CD4-positive, alpha-beta T cell treated with Interleukin-2 at 100 ng/mL for 4 hours (primary cell): ENCODE data around the gene DPF3.
"Not testable (repeated sequence)": the region's sequence is repeated elsewhere in the genome, so short reads cannot be mapped to it uniquely, and the experiment has no call there.

Experiments used
- DNase-seq: peaks from one replicate; pipeline ENCODE4 v3.0.0-alpha.2; 2020; ENCODE audit warnings: low spot score

The DPF3 gene

DNA sequence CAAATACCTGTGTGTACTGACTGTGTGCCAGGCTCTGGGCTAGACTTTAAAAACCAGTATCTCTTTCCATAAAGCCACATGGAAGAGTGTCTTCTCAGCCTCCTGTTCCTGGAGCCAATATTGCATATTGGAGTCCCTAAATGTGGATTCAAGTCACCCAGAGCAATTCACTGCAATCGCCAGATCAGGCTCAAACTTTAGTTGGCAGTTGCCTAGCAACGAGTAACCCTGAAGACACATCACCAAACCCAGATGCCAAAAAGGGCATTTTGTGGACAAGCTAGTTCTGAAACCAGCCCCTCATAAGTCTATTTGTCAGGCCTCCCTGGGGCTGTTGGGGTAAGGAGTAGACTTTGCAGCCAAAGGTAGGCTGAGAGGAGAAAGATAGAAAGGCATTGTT is 13.7 kb downstream of the DPF3 start:
- DNase-seq = no peak

DNA sequence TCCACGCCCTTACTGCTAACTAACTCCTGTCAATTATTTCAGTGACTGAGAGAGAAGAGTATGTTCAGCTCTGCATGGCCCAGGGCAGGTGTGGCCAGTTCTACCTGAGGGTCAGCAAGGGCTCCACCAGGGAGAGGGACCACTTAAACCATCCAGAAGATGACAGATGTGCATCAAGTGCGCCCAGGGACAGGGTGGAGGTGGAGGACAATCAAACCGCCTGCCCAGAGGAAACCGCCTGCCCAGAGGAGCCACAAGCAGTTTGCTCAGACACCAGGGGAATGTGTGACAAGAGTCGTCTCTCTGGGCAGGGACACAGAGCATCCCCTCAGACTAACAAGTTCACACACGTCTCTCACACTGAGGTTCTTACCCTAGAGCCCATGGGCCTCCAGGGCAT is 14.5 kb downstream of the DPF3 start:
- no peak for DNase-seq

DNA sequence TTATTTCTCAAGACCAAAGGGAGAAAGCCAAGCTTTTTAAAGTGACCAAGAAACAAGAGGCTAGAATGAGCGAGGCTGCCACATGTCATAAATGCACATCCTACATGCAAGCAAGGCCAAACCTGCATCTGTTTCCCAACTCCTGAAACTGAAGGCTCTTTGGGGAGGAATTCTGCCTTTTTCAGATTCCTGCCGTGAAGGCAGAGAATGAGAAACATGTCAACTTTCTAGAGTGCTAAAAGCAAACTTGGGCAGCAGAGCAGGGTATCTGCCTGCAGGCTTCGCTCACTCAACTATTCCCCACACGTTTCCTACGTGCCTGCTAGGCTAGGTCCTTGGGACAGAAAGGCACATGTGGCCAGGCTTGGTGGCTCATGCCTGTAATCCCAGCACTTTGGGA is 15.2 kb downstream of the DPF3 start:
- no peak for DNase-seq

DNA sequence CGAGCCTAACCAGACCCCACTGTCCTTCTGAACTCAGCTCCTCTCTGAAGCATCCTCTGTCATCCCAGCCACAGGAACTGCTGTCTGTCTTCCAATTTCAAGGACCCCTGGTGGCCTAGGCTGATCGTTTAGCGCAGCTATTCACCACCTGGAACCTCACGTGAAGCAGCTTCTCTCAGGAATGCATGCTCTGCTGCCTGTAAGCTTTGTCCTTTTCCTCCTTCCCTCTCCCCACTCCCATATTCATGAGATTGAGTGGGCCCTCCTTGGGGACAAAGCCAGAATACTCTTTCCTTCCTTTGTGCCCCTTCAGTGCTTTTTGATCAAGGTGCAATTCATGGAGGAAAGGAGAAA is 17.2 kb downstream of the DPF3 start:
- DNase-seq = no peak

DNA sequence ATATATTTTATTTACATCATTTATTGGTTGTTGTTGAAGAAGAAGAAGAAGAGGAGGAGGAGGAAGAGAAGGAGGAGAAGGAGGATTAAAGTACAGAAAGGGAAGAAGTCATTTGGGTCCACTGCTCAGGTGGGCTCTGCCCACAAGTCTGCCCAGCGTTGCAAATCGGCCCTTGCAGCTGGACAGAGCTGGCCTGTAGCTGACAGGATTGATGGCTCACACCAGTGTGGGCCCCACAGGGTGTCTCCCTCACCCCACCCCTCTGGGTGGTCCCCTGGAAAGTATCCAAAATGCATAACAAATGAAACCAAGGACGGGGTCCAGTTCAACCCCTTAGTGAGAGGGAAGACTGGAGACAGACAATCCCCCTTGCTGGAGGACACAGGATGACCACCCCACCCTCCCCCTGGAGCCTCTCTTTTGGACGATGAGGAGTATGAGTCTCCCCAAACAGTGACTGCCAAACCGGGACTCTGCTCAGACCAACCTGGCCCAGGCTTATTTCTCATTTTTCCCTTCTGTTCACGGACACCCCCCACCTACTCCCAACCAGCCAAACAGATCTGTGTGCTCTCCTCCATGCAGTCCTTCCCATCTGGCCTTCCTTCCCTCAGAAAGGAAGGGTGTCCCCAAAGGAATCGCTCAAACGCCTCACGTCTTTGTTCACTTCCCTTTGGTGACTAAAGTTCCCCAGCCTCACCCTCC is 17.7 kb downstream of the DPF3 start:
- no peak for DNase-seq

DNA sequence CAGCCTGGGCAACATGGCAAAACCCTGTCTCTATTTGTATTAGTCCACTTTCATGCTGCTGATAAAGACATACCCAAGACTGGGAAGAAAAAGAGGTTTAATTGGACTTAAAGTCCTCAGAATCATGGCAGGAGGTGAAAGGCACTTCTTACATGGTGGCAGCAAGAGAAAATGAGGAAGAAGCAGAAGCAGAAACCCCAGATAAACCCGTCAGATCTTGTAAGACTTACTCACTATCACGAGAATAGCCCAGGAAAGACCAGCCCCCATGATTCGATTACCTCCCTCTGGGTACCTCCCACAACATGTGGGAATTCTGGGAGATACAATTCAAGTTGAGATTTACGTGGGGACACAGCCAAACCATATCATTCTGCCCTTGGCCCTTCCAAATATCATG is 23.0 kb downstream of the DPF3 start:
- DNase-seq = not testable (repeated sequence)

DNA sequence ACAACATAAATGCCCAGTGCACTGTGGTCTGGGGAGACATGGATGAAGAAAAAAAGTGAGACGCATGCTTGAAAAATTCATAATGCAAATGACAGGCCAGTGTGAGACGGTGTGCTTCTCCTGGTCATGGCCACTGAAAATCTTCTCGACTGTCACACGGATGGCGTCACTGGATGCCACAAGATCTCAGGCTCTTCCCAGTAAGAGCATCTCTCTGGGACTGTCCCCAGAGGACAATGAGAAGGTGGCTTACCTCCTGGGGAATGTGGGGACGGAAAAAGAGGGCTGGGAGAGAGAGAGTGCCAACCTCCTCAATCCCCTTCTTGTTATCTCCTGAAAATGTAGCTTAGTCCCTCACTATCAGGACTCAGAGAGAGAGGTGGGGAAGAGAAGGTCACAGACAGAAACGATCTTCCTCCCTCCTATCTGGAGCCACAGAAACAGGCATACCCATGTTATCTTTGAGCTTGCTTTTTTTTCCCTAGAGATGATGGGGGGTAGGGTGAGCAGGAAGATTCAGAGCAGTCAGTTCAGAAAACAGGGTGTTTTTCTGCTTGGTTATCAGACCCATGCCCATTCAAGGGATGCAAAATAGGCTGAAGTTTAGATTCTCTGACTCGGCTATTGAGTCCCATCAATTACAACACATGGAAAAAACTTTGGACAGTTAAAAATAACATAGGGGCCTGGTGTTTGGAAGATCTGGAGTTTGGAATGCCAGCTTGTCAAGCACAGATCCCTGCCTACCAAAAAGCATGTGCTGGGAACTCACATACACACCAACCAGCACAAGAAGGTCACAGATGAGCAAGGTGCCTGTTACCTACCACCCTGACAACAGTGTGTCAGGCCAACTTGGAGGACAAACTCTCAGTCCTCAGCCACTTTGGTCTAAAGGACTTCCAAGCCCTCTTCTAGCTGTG is 24.2 kb downstream of the DPF3 start:
- no peak for DNase-seq

DNA sequence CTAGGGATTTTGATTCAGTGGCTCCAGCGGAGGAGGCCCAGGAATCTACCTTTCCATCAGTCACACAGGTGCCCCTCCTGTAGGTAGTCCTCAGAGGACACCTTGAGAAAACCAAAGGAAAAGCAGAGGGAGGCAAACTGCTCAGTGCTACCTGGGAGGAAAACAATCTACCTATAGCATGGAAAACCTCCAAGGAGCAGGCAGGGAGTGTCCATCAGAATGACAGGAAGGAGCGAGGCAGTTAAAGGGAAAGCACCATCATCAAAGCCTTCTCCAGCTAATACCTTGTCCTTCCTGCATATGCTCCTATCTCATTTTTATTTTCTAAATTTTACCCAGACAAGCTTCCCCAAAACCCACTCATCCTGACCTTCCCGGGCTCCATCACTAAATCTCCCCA is 25.4 kb downstream of the DPF3 start:
- no peak for DNase-seq

DNA sequence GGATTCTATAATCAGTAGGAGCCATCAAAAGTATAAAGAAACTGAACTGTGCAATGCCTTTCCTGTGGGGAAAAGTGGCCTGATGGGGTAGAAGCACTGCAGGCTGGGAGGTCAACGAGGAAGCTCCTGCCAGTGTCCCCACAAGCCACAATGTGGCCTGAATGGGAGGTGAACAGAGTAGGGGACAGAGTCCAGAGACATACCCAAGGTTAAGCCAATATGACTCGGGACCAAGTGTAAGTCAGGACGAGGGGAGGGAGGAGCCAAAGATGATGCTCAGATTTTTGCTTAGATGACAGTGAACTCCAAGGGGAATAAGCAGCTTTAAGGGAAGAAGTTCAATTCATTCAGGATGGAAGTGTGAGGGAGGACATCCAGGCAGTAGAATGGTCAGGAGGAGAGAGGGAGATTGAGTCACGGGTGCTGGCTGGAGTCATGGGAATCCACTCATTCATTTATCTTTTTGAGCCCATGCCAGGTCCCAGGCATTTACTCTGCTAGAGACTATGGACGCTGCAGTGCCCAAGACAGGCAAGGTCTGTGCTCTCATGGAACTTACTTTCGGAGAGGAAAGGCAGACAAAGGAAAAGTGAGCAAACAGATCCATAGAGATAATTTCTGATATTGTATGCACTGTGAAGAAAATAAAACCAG is 29.1 kb downstream of the DPF3 start:
- no peak for DNase-seq

DNA sequence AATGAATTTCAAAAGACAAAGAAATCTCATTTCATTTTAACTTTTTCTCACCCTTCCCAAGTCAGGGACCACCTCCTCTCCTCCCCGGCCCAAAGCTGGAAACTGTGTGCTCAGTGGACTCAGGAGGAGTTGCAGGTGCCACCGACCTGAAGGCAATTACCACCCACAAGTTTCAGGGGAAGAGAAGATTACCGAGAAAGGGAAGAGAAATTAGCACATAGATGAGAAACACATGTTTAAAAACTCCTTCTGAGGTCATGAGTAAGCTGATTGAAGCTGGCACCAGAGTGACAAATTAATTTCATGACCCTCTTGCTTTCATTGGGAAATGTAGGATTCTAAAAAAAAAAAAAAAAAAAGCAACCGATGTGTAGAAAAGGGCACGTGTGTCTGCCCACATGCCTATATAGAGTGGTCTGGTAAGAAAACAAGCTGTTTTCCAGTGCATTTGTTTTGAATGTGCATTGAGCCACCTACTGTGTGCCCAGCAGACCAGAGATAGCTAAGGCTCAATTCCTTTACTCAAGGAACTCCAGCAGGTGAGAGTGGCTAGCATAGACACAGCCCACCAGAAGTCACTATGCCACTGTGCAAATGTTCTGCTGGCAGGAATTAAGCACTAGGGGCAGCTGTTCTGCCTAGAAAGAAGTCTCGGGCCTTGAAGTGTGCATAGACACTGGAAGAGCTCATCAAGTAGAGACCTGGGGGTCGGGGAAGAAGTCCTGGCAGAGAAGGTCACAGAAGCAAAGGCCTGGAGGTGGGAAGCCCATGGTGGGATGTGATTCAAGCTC is 30.5 kb downstream of the DPF3 start:
- no peak for DNase-seq

DNA sequence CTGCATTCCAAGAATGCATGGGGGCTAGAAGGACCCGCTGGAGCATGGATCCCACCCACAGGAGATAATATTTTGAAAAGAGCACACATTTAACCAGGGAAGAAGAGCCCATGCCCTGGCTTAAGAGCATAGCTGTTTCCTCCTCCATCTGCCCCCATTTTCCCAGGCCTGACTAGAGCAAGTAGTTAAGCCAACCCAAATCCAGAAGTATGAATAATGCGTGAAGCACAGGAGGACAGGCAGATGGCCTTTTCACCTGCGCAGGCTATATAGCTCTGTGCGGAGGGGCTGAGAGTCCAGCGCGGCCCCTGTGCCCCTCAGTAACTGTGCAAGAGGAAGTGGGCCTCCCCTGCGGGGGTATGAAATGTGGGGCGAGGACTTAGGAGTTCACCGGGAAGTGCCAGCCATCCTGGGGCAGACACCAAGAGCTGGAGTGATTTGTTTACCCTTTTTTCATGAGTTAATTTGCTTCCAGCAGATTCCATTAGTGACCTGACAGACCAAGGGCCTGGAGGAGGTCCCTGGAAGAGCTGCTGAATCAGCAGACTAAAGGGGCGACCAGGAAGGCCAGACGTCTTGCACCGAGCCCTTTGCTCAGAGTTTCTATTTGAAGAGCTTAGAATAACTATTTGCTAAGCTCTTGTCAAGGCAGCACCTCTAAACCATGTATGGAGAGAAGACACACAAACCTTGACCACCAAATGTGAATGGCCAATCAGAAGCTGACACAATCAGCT is 37.2 kb downstream of the DPF3 start:
- no peak for DNase-seq

DNA sequence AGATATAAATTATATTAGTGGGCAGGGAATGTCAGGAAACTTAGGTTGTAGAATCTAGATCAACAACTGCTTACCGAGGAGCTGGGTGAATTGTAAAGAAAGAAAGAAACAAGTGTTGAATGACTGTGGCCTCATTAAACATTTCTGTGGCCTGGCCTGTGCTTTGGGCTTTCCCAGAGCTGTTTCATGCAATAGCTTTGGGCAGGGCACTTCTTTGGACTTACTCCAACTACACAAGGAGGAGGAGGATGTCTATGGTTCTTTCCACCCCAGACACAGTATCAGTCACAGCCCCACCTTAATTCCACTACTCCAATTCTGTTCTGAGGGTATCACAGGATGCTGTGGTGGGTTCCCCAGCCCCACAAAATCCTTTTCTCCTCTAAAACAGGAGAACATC is 38.0 kb downstream of the DPF3 start:
- DNase-seq = no peak

DNA sequence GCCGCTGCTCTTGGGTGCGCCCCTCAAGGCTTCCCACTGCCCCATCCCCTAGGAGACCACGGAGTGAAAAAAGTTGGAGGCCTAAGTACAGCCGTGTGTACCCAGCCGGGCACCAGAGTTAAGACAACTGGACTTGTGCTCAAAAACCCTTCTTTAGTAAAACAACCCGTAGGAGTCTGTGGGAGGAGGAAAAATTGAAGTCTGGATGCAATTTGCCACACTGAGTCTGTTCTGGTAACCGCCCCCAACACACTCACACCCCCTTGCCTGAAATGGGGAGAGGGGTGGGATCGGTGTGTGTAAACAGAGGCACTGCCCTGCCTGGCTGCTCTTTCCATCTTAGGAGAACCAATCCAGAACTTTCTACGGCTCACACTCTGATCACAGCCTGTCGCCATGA is 41.7 kb downstream of the DPF3 start:
- no peak for DNase-seq

DNA sequence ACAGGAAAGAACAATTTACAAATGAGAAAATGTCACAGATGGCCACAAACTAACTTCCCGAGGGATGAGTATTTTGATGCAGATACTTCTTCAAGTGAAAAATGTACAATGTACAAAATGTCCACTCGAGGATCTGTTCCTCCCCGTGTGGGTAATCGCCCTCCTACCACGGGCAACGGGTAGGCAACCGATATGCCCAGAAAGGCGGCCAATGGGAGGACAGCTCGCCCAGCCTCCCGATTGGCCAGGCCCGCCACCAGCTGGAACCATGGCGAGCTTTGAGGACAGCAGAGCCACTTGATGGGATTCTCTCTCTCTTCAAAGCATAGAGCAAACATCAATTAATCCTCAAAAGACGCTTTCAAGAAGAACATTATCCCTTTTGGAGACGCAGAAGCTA is 42.3 kb downstream of the DPF3 start:
- no peak for DNase-seq

DNA sequence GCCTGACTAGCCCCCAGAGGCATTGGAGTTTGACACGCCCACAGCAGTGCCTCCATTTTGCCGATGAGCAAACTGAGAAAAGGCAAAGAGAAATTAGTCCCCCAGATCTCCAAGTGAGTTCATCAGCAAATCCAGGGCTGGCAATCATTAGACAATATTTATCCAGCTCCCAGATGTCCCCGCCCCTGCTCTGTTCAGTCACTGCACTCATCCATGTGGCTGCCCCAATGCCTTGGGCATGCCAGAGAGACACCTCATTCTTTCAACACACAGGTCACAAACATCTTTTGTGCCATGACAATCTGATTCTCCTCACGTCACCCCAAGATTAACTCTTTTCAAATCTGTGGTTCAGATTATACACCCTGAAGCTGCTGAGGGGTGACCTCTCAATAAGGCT is 43.5 kb downstream of the DPF3 start:
- no peak for DNase-seq

DNA sequence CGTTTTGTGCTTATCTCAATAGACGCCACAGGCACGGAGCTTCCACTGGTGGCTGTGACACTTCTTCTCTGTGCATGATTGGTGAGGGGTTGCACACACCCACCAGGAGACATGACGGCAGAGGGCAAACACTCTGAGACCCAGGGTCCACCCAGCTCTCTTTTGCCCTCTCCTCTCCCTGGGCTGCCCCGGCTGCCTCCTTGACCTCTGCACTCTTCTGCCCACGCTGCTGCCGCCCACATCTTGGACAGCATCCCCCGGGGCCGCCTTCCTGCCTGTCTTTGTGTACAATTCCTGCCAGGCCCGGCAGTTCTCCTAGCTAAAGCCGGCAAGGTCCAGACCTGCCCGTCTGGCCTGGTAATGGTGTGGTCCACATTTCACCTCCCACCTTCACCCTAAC is 44.7 kb downstream of the DPF3 start:
- DNase-seq = no peak

DNA sequence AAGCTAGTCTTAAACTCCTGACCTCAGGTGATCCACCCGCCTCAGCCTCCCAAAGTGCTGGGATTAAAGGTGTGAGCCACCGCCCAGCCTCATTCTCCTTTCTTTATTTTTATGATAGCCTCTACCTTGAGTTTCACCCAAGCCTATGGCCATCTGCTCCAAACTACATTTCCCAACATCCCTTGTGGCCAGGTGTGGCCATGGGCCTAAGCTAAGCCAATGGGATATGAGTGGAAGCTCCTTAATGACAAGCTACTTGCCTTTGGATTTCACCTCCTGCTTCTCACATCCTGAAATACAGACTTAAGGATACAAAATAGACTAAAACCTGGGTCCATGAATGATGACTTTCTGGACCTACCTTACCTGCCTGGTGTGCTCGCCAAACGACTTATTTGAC is 46.2 kb downstream of the DPF3 start:
- no peak for DNase-seq

DNA sequence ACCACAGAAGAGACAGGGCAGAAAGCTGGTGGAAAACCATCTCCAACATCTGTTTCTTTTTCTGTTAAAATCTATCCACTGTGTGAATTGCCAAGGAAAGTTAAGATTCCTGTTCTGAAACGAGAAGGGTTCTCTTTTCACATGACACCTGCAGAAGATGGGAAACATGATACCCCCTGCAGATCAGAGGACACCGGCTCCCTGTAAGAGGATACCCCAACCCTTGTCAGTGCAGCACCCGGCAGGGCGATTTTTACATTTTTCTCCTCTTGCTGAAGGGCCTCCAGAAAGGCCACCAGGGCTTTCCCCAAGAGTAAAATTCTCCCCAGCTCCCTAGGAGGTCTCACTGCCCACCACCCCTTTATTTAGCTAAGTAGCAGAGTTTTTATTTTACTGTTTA is 48.2 kb downstream of the DPF3 start:
- DNase-seq = no peak

DNA sequence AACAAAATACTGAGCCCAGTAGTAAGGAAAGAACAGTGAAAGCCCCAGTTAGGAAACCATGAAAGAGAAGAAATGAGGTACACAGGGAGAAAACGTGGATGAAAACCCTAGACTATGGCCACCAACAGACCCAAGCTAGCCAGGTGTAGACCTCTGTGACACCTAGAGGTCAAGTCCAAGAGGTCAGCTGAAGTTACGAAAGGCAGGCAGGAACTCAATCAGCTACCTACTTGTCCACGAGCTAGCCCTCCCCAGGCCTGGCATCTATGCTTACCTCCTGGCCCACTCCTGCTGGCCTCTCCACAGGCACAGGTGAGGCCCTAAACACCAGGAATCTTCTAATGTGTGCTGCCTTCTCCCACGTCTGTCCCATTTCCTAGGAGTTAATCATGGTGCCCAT is 48.7 kb downstream of the DPF3 start:
- no peak for DNase-seq

DNA sequence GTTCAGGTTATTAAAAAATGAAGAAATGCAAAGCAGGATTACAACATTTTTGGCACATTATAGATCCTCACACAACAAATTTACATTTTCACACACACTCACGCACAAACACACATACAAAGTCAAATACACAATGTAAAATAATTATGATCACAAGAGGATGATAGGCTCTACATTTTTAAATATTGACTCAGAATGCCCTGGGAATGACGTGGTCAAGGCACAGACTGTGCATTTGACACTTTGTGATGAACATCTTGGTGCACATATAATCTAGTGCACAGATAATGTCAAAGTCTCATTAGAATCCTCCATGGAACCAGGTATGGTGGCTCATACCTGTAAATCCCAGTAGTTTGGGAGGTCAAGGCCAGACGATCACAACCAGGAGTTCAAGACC is 49.4 kb downstream of the DPF3 start:
- no peak for DNase-seq

DNA sequence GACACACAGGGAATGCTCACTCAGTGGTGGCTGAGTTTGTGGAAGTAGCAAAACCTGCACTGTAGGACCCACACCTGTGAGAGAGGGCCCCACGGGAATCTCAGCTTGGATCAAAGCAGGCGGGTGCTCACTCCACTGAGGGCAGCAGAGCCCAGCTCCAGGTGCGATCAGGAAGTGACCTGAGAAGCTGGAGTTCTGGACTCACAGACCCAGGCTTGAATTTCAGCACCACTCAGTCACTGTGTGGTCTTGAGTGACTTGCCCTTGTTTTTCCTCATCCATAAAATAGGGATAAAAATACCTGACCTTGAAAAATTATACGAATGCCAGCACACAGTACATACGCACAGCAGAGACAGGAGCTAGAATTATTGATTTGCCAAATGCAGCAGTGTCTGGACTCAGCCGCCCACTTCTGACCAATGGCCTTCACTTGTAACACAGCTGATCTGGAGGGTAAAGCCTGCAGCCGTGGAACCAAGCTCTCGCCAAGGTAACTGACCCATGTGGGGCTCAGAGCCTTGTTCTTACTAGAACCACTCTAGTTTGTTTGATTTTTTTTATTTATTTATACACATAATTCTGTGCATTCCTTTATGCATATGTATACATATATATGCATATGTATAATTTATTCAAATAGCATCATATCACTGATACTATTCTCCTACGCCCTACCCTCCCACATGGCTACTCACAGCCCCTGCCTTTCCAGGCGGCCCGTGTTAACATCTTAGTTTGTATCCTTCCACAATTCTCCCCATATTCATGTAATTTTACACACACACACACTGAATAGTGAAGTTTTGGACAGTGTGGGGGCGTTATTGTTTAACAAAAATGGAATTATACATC is 53.9 kb downstream of the DPF3 start:
- DNase-seq = no peak
